PC-9 (cell line): ENCODE data around the gene CNOT6L.

Experiments
- EZH2 ChIP-seq: fragments of 200-600 bp; sonication (generic); IDR thresholded peaks from 2 replicates; pipeline ENCODE4 v1.8.0; 2017; ENCODE audit warnings: antibody characterized with exemption, low read depth
- TF ChIP-seq, protein P1 (sequence below): fragments of 200-600 bp; sonication (generic); conservative IDR thresholded peaks from 2 replicates; pipeline ENCODE4 v1.6.1; 2017; ENCODE audit warnings: mixed run types, antibody characterized with exemption, mild to moderate bottlenecking, moderate library complexity

DNA sequence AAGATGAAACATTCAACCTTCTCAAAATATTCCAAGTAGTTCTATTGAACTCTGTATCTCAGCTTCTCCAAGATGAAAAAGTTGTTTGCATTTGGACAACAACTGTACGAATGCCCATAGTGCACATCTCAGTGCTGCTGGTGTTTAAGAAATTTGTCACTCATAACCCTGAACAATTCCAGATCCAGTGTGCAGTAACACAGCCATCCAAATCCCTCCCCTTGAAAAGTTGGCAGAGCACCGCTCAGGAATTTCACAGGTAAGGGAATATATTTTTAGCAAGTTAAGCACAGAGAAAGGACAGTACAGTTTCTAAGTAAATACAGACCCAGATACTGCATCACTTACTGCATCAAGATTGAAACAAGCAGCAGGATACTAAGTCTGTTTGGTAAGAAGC lies 104.7 kb downstream of the CNOT6L start:
- TF ChIP-seq, protein P1, sequence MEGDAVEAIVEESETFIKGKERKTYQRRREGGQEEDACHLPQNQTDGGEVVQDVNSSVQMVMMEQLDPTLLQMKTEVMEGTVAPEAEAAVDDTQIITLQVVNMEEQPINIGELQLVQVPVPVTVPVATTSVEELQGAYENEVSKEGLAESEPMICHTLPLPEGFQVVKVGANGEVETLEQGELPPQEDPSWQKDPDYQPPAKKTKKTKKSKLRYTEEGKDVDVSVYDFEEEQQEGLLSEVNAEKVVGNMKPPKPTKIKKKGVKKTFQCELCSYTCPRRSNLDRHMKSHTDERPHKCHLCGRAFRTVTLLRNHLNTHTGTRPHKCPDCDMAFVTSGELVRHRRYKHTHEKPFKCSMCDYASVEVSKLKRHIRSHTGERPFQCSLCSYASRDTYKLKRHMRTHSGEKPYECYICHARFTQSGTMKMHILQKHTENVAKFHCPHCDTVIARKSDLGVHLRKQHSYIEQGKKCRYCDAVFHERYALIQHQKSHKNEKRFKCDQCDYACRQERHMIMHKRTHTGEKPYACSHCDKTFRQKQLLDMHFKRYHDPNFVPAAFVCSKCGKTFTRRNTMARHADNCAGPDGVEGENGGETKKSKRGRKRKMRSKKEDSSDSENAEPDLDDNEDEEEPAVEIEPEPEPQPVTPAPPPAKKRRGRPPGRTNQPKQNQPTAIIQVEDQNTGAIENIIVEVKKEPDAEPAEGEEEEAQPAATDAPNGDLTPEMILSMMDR, result no peak
- TF ChIP-seq EZH2, result no peak
